HG02623 (cell line): ENCODE data around the gene SPRY1.

ENCODE experiments used
- ATAC-seq: cut with Tn5 transposase; IDR thresholded peaks from one replicate; pipeline ENCODE4 v1.9.1; 2021; ENCODE audit warnings: moderate library complexity; ENCODE audit not compliant: unreplicated experiment

SPRY1 gene

DNA sequence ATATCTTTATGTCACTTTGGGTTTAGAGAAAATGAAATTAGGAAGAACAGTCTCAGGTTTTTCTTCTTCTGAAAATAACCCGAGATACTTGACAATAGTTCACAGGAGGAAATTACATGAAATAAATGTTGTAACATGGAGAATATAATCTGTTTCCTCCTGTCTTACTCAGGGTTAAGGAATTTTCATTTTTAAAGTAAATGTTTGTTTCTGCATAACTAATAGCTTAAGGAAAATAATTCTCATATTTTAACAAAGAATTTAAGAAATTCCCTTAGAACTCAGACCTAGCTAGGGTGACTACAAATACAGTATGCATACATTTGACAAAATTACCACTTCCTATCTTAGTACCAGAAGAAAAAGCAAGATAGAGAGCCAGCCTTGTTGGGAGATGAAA lies 17.2 kb upstream of the SPRY1 start:
- no peak for ATAC-seq

GRCh38 chr4:123380728-123381716 lies 15.6 kb upstream of the SPRY1 start:
- ATAC-seq = peak; percentile 91

GRCh38 chr4:123381996-123382395 lies 14.6 kb upstream of the SPRY1 start:
- ATAC-seq = no peak

GRCh38 chr4:123383566-123383965 lies 13.0 kb upstream of the SPRY1 start:
- ATAC-seq = no peak

- ATAC-seq = no peak
Measured at GRCh38 chr4:123386609-123387008, 10.0 kb upstream of the SPRY1 start.

DNA sequence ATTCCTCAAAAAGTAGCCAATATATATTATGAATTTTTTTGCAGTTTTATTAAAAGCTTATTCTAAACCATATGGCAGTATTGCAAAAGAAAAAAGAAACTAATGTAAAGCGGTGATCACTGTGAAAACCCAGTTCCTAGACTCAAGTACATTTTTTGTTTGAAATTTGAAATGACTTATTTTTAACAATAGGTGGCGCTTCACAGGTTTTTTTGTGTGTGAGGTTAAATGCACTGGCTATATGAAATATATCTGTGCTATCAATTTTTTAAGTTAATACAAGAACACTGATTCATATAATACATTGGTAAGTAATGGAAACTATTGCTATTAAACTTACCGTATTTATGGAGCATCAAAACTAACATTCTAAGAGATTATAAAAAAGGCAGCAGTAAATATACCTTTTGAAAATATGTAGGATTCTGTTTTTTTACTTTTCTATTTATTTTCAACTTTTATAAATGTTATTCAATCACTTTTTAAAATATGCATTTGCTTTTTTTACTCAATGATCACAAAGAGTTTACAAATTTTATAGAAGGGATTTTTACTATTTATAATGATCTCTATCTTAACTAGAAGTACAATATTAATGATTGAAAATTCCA lies 5.6 kb upstream of the SPRY1 start:
- no peak for ATAC-seq

- ATAC-seq = no peak
Measured at GRCh38 chr4:123393721-123394120, 2.9 kb upstream of the SPRY1 start.

DNA sequence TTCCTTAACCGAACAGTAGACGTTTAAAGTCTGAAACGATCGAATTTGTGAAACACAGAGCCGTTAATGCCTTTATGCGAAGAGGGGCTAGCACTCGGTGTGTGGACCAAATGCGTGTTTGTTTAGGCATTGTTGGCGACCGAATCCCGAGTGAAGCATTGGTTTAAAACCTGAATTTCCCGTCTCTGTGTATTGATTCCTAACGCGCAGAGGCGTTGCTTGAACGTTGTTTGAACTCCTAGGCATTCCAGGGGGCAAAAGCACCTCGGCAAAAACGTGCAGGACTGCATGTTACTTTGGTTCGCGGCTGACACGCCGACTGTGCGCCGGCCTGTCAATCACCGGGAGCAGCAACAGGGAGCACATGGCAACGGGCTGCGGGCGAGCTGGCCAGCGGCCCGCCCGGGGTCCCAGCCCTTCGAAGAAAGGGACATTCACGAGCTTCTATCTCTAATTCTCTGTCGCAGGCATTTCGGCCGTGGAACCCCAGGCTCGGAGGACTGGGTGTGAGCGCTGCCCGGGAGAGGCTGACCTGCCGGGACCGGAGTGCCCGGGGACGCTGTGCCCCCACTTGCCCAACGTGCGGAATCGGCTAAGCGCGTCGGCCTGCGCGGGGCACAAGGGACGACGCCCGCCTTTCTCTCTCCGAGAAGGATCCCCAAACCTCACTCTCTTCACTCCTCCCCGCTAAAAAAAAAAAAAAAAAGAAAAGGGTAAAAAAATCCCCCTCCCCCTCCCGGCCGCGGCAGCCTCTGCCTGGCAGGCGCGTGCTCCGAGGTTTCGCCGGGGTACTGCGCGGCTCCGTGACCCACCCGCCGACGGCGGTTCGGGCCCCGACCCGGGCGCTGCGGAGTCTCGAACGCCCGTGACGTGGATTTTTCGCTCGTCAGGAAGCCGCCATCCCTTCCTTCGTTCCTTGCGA lies 810 bp downstream of the SPRY1 start:
- ATAC-seq = peak; percentile 2

DNA sequence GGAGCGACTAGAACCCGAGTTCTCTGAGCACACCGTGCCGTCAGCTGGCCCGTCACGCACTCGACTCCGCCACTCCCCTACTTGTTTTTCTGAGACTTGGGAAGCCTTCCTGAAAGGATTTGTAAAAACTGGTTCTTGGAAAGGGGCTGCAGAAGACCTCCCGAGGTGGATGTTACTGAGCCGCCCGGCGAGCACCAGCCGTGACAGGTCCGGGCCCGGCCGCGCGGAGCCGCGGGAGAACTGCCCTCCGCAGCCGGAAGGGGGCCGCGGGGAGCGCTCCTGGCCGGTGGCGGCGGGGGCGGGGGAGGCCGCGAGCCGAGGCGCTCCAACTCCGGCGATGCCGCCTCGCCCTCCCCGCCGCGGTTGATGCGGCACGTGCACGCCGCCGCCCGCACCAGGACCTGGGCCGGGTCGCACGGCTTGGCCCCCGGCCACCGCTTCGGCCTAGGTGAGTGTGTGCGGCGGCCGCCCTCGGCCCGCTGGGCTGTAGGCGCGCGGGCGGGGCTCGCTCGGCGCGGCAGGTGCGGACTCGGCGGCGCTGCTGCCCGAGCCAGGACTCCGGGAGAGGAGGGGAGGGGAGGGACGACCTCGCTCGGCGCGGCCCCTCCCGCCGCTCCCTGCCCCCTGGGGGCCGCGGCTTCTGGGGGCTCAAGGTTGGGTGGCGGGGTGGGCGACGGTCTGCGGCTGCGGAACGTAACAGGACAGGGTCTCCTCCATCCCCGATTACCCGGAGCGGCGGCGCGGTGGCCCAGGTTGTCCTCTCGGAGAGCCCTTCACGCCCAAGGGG lies 1.7 kb downstream of the SPRY1 start:
- ATAC-seq = peak; percentile 58

- peak; percentile 24 for ATAC-seq
Measured at GRCh38 chr4:123398853-123399626, 2.4 kb downstream of the SPRY1 start.

GRCh38 chr4:123399627-123400358 lies 3.2 kb downstream of the SPRY1 start:
- ATAC-seq = no peak

- ATAC-seq = no peak
Measured at GRCh38 chr4:123401271-123402120, 4.9 kb downstream of the SPRY1 start.

- ATAC-seq = no peak
Measured at GRCh38 chr4:123402121-123402465, 5.5 kb downstream of the SPRY1 start.

DNA sequence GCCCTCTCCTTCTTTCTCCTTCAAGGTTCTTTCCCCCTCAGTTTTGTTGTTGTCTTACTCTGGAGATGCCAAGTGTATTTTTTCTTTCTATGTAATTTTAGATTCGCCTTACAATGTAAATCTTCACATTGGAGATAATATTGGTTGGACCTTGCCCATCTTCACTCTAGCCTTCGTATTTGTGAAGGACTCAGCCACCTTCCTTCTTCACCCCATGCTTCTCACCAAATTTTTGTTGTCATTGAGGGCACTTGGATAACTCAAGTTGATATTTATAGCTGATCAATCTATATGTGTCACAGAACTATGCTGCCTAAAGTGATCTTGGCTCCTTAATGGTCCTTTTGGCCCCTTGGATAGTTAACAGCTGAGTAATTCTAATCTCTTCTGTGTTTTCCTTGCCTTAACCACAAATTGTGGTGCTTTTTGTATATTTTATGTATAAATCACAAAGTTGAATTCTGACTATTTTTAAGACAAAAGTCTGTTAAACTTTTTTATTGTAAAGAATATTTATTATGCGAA lies 6.5 kb downstream of the SPRY1 start:
- no peak for ATAC-seq

GRCh38 chr4:123404533-123404932 lies 7.9 kb downstream of the SPRY1 start:
- ATAC-seq = no peak

GRCh38 chr4:123405267-123405865 lies 8.8 kb downstream of the SPRY1 start:
- no peak for ATAC-seq

DNA sequence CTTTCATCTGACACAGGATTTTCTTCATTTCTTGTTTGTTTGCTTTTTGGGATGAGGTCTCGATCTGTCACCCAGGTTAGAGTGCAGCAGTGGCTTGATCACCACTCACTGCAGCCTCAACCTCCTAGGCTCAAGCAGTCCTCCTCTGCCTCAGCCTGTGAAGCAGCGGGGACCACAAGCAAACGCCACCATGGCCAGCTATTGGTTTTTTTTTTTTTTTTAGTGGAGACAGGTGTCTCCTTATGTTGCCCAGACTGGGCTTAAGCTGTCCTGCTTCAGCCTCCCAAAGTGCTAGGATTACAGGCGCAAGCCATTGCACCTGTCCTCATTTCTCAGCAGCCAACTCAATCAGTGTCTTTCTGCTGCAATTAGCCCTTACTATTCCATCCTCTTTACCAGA lies 10.3 kb downstream of the SPRY1 start:
- ATAC-seq = no peak
